HG02759 (cell line): ENCODE data around the gene ASB6.

Source experiments
- ATAC-seq: cut with Tn5 transposase; IDR thresholded peaks from one replicate; pipeline ENCODE4 v1.9.1; 2021; ENCODE audit warnings: mild to moderate bottlenecking, moderate library complexity; ENCODE audit not compliant: unreplicated experiment

ASB6 gene

GRCh38 chr9:129627556-129628440 lies 14.2 kb downstream of the ASB6 start:
- no peak for ATAC-seq

DNA sequence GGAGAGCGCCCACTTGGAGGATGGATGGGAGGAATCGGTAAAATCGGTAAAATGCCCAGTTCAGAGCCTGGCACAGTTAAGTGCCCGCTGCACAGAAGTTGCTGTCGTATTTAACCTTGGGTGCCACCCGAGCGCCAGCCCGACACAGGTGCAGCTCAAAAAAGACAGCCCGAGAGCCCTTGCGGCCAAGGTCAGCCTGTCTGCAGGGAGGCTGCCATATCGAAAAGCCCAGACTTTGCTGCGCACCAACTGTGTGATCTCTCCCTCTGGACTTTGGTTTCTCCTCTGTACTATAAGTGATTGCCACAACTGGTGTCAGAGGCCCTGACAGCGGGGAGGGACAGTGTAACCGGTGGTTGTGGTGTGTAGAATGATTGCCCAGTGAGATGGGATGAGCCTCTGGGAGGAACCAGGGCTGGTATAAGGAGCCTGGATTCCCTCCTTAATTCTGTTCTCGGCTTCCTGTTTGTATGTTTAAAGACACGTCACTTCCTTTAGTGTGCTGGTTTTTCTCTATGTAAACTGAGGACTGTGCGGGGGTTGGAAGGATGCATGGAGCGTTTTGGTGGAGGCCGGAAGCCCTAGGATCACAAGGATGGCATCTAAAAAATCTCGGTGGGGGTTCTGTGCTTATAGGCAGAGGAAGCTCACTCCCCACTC lies 15.2 kb downstream of the ASB6 start:
- ATAC-seq: peak; percentile 26

DNA sequence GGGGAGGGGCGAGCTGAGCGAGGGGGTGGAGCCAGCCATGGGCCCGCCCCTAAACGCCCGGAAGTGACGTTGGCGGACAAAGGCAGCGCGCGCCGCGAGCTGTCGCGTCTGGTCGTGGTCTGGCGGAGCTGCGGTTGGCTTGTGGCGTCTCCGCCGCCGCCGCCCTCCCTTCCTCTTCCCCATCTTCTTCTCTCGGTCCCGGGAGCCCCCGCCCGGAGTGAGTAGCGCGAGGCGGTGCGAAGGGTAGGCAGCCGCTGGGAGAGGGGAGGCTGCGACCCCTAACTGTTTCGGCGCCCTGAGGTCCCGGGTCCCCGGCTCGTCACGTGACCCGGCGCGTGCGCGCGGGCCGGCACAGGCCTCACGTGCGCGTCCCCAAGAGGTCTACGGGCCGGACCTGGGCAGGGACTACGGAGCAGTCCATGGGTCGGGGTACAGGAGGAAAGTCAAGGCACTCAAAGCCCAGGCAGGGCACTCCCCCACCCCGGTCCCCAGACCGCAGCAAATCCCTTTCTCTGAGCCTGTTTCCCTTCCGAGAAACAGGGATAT lies 15.8 kb downstream of the ASB6 start, which contains the start of gene NTMT1:
Gene NTMT1, plus strand, starts transcription at position 85 of the 546 bp plus-strand sequence. CDS start 6,541 bp downstream, outside the sequence.
- peak; percentile 86 for ATAC-seq

DNA sequence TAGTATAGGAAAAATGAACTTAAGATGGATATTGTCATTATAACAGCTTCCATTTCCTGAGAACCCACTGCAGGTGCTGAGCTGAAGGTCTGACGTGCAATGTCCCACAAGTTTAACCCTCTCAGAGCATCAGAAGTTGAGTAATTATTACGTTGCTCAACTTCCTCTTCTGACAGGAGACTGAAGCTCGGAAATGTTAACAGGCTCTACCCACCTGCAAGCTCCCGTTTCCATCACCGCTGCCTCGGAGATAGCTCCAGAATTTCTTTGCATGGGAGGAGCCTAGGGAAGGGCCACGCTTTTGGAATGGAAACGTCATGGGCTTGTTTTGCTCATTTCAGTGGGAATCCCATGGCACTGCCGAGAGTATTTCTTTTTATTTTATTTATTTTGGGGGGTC lies 17.0 kb downstream of the ASB6 start:
- no peak for ATAC-seq

- ATAC-seq: no peak
These were observed 17.7 kb downstream of the ASB6 start for GRCh38 chr9:129624168-129624759.

DNA sequence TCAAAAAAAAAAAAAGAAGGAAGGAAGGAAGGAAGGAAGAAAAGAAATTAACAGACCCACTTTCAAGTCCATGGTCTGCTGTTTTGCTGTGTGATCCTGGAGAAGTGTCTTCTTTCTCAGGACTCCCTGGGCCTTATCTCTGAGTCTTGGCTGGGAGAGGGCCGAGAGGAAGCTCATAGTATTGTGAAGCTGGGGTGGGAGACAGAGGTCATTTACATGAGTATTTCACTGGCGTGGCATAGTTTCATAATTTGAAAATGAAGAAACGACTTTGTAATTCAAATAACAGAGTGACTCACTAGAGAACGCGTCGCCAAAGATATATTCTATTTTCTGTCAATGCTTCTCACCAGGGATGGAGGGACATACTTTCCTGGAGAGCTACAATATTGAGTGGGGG lies 18.6 kb downstream of the ASB6 start:
- ATAC-seq: no peak

DNA sequence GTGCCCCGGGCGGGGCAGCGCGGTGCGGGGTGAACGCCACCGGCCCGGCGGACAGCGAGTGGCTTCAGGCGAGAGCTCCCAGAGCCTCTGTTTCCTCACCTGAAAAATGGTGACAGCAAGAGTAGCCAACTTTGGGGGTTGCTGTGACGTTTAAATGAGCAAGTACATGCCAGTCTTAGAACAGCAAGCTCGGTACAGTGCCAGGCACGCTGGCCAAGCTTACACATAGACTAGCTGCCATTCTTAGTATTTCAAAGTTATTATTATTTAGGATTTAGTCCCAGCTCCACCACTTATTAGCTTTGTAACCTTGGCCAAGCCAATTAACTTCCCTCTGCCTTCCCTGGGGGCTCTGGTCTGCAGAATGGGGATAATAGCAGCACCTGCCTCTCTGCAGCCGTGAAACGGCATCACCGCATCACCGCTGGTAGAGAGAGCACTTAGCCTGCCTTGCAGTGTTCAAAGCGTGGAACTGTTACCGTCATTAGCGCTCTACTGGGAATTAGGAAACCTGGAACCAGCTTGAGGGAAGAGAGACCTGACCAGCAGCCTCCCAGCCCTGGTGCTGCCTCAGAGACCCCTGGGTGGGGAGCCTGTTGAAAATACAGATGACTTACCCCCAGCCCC lies 21.2 kb downstream of the ASB6 start, which contains the start of gene C9orf50:
Gene C9orf50, minus strand, starts transcription at position 433 of the 627 bp plus-strand sequence. CDS start 527 bp downstream, outside the sequence.
- ATAC-seq: no peak

- ATAC-seq: no peak
These were observed 21.9 kb downstream of the ASB6 start for GRCh38 chr9:129619787-129620668.

DNA sequence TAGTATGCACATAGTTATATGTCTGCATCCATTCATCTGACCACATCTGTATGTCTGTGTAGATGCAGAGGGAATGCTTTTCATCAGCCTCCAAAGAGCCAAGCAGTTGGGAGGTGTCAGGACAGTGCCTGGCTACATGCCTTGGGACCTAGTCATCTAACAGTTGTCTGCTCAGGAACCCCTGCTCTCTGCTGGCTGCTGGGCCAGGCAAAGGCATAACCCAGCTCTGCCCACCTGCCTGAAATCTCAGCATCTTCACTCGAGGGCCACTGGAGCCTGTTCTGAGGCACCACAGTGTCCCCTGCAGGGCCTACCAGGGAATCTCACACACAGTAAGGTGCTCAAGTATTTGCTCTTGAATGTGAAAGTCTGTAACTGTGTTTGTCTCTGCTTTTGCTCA lies 24.8 kb downstream of the ASB6 start:
- no peak for ATAC-seq

DNA sequence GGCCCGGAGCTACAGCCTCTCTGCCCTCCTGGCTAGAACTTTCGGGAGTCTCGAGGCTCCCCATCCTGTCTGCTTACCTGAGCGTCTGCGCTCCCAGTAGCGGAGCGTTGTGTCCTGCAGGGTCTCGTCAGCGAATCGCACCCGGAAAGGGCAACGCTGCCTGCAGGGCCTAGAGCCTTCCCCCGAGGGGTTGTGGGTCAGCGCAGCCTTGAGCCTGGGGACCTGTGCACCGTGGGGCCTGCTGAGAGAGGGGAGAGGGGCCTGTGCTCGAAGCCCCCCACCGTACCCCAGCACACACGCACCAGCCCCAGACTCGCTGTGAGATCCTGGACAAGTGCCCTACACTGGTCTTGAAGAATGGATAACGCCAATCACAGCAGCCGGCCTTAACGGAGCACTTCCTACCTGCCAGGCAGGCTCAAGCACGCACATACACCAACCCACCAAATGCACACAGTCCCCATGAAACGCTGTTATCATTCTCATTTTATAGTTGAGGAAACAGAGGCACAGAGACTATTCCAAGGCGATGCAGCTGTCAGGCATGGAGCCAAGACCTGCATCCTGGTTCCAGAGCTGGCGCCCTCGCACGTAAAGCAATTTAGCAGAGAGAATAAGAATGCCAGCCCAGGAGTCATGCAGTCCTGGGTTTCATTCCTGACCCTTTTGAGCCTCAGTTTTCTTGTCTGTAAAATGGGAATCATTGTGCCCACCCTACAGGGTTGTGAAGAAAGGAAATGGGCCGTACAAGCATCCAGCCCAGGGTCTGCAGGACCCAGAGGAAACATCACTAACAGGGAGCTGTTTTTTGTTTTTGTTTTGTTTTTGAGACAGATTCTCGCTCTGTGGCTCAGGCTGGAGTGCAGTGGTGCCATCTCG lies 26.3 kb downstream of the ASB6 start:
- ATAC-seq: no peak

DNA sequence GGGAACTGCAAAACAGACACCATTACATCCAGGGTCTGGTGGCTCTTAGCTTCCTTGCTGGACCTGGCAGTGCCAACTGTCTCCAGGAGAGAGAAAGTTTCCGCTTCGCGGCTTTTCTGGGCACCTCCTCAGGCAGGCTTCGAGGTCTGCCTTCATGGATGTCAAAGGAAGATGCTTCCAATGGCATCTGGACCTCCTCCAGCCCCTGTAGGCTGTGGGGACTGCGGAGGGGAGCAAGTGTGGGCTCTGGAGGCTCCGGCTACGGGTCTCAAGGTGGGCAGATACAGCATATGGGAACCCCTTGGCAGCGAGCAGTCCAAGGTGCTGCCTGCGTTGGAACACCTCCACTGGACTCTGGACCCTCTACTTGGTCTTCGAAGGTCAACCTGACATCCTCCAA lies 27.0 kb downstream of the ASB6 start:
- no peak for ATAC-seq

DNA sequence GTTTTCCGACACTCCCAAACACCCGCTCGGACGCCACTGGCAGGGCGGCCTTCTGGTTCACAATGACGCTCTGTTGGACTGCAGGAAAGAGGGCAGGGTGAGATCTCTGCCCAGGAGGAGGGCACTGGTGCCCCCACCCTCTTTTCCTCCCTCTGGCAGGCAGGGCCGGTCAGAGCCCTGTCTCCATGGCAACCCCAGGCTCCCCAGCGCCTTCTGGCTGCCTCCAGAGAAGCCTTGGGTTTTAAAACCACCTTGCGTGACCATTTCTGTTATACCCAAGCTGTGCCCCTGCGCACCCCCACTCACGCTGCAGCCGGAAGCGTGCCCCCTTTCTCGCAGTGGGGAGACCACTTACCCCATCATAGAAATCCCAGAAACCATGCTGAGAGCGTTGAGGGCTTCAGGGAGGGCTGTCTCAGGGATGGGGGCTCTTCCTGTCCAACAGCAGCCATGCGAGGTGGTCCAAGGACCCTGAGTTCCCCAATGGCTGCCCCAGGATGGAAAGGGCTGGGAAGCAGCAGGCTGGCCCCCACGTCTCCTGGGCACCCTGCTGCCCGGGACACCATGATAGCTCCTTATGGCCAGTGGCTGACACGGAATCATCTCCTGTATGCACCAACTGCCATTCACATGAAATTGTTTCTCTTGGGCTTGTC lies 28.3 kb downstream of the ASB6 start:
- no peak for ATAC-seq

GRCh38 chr9:129612815-129613519 lies 29.0 kb downstream of the ASB6 start:
- ATAC-seq: no peak

DNA sequence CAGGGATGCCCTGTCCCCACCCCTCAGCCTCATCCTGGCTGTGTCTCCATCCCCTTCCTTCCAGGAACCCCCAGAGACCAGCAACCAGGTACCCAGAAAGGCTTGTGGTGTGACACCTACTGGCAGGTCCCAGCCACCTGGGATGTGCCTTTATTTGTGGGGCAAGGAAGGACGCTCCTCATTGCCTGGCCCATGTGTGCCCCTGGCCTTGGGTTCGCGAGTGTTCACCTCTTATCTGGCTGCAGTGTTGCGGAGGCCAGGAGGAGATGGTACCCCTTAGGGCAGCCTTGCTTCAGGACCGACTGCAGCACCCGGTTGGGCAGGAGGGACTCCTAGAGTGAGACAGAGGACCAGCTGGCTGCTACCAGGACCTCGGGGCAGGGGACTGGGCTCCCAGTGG lies 29.8 kb downstream of the ASB6 start:
- ATAC-seq: no peak

DNA sequence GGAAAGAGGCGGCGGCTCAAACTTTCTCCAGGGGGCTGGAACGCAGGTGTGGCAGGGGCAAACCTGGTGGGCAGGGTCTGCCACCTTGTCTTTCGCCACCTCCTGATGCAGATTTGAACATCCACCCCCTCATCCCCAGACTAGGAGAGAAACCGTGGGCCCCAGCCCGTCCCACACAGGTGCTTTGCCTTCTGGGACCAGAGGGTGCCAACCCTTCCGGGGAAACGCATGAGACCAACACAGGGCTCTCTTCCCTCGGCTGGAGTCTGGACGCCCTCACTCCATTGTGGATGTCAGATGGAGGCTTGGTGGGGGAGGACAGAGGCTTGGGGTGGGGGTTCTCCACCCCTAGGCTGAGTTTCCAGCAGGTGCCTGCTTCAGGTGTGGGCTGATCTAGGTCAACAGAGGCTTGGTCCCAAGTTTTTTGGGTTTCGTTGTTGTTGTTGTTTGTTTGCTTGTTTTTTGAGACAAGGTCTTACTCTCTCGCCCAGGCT lies 30.6 kb downstream of the ASB6 start:
- no peak for ATAC-seq

DNA sequence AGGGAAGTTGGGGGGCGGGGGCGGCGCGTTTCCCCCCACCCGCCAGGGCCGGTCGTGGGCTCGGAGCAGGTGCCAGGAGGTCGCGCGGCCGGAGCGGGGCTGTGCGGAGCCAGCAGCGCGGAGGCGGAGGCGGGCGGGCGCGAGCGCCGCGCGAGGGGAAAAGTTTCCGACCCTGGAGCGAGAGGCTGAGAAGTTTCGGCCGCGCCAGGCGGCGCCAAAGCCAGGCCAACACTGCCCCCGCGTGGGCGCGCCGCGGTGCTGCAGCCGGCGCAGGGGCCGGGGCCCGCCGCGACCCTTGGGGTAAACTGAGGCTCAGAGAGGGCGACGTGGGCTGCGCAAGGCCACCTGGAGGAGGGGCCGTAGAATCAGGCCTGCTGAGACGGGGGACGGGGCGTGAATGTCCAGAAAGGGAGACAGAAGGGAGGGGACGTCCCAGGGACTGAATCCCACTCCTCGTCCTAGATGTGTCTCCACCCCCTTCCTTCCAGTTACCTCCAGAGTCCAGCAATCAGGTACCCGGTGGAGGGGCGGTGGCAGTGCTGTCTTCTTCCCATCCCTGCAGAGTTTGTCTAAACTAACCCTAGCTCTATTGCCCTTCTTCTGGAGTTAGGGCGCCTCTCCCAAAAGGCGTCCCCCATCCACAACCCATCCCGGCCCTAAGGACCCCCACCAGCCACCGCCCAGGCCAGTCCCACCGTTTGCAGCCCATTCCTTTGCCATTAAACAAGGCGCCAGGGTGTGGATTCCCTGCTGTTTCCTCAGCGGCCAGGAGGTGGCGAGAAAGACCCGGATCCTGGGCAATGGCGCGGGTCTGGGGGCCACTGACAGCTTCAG lies 31.3 kb downstream of the ASB6 start:
- ATAC-seq: peak; percentile 59

- no peak for ATAC-seq
These were observed 31.8 kb downstream of the ASB6 start for GRCh38 chr9:129610213-129610472.
